DND-41 (cell line): Measurements from ENCODE around the gene KIF17.

ENCODE experiments used
- ATAC-seq: fragments of 200-7000 bp; cut with Tn5 transposase; 3 replicates; pipeline ENCODE4 v1.9.1; 2021; ENCODE audit warnings: low read depth; ENCODE audit not compliant: insufficient read depth
- DNase-seq: peaks from one replicate; pipeline ENCODE4 v3.0.0-alpha.2; 2020
- H2AFZ ChIP-seq: 2 replicates; pipeline ENCODE4 v1.6.0; 2012; ENCODE audit warnings: low read depth, low read length
- H3K27ac ChIP-seq: 2 replicates; pipeline ENCODE4 v1.5.1; 2012; ENCODE audit warnings: low read length, inconsistent platforms
- H3K27me3 ChIP-seq: fragments of 200-600 bp; sonication (generic); 2 replicates; pipeline ENCODE4 v1.6.0; 2012; ENCODE audit warnings: low read length, mild to moderate bottlenecking, inconsistent platforms; ENCODE audit not compliant: insufficient read depth, poor library complexity
- H3K36me3 ChIP-seq: 2 replicates; pipeline ENCODE4 v1.5.1; 2012; ENCODE audit warnings: low read length, inconsistent platforms; ENCODE audit not compliant: insufficient read depth
- H3K4me1 ChIP-seq: 2 replicates; pipeline ENCODE4 v1.5.1; 2012; ENCODE audit warnings: mild to moderate bottlenecking, low read length; ENCODE audit not compliant: insufficient read depth
- H3K4me2 ChIP-seq: 2 replicates; pipeline ENCODE4 v1.6.0; 2012; ENCODE audit warnings: mild to moderate bottlenecking, moderate library complexity, low read length, inconsistent platforms; ENCODE audit not compliant: insufficient read depth
- H3K4me3 ChIP-seq, 2 experiments: fragments of 200-600 bp in 1 of 2; shearing (Covaris generic) in 1 of 2; 2 replicates each; pipeline ENCODE4 v1.5.1; 2012 to 2016; ENCODE audit warnings: inconsistent platforms in 2 of 2, low read length in 2 of 2, mild to moderate bottlenecking in 2 of 2, low read depth in 1 of 2, moderate library complexity in 1 of 2
- H3K79me2 ChIP-seq: 2 replicates; pipeline ENCODE4 v1.6.0; 2012; ENCODE audit warnings: low read length, inconsistent platforms; ENCODE audit not compliant: insufficient read depth
- H3K9ac ChIP-seq: 2 replicates; pipeline ENCODE4 v1.6.0; 2012; ENCODE audit warnings: low read depth, mild to moderate bottlenecking, inconsistent platforms, low read length, moderate library complexity
- H3K9me3 ChIP-seq: 2 replicates; pipeline ENCODE4 v1.5.1; 2012; ENCODE audit warnings: low read length, moderate library complexity, mild to moderate bottlenecking, inconsistent platforms; ENCODE audit not compliant: insufficient read depth, severe bottlenecking
- H4K20me1 ChIP-seq: 2 replicates; pipeline ENCODE4 v1.6.0; 2012; ENCODE audit warnings: low read length; ENCODE audit not compliant: insufficient read depth
- EZH2 ChIP-seq: IDR thresholded peaks from 3 replicates; pipeline ENCODE4 v1.6.1; 2012; ENCODE audit warnings: borderline replicate concordance, low read depth, mild to moderate bottlenecking, moderate library complexity, low read length, inconsistent platforms; ENCODE audit not compliant: severe bottlenecking
- TF ChIP-seq, protein P1 (sequence below): IDR thresholded peaks from 2 replicates; pipeline ENCODE4 v1.5.1; 2012; ENCODE audit warnings: borderline replicate concordance, low read length, moderate library complexity, mild to moderate bottlenecking; ENCODE audit not compliant: poor library complexity, severe bottlenecking; ENCODE audit errors: extremely low read depth

The KIF17 gene

DNA sequence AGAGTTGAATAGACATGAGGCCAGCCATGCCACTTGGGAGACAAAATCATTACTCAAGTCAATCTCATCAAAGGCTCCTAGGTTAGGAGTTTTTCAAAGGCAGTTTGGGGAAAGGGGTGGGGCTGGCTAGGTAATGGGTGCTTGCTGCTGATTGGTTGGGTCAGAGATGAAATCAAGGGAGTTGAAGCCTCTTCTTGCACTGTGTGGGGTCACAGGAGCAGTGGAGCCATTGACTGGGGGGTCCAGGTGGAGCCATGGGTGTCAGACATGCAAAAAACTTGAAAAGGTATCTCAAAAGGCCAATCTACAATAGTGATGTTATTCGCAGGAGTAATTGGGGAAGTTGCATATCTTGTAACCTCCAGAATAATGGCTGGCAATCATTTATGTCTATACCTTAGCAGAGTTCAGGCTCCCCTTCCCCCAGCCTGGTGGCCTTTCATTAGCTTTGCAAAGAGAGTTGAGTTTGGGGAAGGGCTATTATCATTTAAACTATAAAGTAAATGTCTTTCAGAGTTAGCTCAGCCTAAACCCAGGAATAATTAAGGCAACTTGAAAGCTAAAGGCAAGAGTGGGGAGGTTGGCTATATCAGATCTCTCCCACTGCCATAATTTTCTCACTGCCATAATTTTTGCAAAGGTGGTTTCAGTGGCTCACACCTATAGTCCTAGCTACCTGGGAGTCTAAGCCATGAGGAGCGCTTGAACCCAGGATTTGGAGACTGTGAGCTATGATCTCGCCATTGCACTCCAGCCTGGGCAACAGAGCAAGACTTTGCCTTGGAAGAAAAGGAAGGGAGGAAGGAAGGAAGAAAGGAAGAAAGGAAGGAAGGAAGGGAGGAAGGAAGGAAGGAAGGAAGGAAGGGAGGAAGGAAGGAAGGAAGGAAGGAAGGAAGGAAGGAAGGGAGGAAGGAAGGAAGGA, 92.4 kb downstream of the KIF17 start:
- no peak overlapping the region for H3K9ac ChIP-seq
- H3K9me3 ChIP-seq, result no peaks in the 10 kb centered on the region
- H3K27me3 ChIP-seq, result no peaks in the 10 kb centered on the region
- no peaks in the 10 kb centered on the region for H4K20me1 ChIP-seq
- H3K27ac ChIP-seq, result no peak overlapping the region
- DNase-seq (no peak), ATAC-seq (no peak)
- H3K4me2 ChIP-seq, result no peak overlapping the region
- H3K4me3 ChIP-seq, result no peak overlapping the region
- H2AFZ ChIP-seq, result no peak overlapping the region
- H3K79me2 ChIP-seq, result no peaks in the 10 kb centered on the region
- no peak for TF ChIP-seq EZH2
- TF ChIP-seq, protein P1, sequence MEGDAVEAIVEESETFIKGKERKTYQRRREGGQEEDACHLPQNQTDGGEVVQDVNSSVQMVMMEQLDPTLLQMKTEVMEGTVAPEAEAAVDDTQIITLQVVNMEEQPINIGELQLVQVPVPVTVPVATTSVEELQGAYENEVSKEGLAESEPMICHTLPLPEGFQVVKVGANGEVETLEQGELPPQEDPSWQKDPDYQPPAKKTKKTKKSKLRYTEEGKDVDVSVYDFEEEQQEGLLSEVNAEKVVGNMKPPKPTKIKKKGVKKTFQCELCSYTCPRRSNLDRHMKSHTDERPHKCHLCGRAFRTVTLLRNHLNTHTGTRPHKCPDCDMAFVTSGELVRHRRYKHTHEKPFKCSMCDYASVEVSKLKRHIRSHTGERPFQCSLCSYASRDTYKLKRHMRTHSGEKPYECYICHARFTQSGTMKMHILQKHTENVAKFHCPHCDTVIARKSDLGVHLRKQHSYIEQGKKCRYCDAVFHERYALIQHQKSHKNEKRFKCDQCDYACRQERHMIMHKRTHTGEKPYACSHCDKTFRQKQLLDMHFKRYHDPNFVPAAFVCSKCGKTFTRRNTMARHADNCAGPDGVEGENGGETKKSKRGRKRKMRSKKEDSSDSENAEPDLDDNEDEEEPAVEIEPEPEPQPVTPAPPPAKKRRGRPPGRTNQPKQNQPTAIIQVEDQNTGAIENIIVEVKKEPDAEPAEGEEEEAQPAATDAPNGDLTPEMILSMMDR, result no peak
- no peaks in the 10 kb centered on the region for H3K36me3 ChIP-seq
- no peaks in the 10 kb centered on the region for H3K4me1 ChIP-seq

DNA sequence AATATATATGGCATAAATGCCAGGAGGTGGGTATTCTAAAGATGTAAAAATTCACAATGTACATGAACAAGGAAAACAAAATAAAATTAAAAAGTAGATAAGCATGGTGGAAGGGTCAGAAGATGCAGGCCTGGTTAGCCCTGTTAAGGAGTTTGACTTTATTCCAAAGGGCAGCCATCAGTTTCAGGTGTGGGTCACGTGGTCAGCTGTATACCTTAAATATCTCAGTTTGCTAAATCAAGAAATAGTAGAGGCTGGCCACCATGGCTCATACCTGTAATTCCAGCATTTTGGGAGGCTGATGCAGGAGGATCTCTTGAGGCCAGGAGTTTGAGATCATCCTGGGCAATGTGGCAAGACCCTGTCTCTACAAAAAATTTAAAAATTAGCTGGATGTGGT, 93.1 kb downstream of the KIF17 start:
- TF ChIP-seq EZH2, result no peak
- TF ChIP-seq, protein P1, result no peak
- Histone ChIP-seq H3K4me1 (no peaks in the 10 kb centered on the region), H3K9me3 (no peaks in the 10 kb centered on the region), H3K4me2 (no peak overlapping the region), H3K27ac (no peak overlapping the region), H3K36me3 (no peaks in the 10 kb centered on the region), H4K20me1 (no peaks in the 10 kb centered on the region), H2AFZ (no peak overlapping the region), H3K9ac (no peak overlapping the region), H3K79me2 (no peaks in the 10 kb centered on the region), H3K27me3 (no peaks in the 10 kb centered on the region), H3K4me3 (no peak overlapping the region)
- ATAC-seq (no peak), DNase-seq (no peak)

DNA sequence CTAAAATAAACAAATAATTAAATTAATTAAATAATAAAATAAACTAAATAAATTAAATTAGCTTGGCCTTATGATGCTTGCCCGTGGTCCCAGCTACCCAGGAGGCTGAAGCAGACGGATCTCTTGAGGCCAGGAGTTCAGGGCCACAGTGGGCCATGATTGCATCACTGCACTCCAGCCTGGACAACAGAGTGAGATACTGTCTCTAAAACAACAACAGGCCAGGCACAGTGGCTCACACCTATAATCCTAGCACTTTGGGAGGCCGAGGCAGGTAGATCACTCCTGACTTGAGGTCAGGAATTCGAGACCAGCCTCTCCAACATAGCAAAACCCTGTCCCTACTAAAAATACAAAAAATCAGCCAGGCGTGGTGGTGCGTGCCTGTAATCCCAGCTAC, 96.8 kb downstream of the KIF17 start:
- no peak for DNase-seq
- no peaks in the 10 kb centered on the region for H3K36me3 ChIP-seq
- no peak overlapping the region for H3K4me2 ChIP-seq
- no peak overlapping the region for H2AFZ ChIP-seq
- no peak overlapping the region for H3K4me3 ChIP-seq
- ATAC-seq, result no peak
- no peaks in the 10 kb centered on the region for H3K4me1 ChIP-seq
- no peak overlapping the region for H3K9ac ChIP-seq
- TF ChIP-seq EZH2, result no peak
- TF ChIP-seq, protein P1, result no peak
- no peaks in the 10 kb centered on the region for H3K9me3 ChIP-seq
- H4K20me1 ChIP-seq, result no peaks in the 10 kb centered on the region
- no peaks in the 10 kb centered on the region for H3K27me3 ChIP-seq
- H3K27ac ChIP-seq, result no peak overlapping the region
- no peaks in the 10 kb centered on the region for H3K79me2 ChIP-seq
